Midbrain (tissue), 1 donor: ENCODE data around the gene KLC3.
"Not testable (repeated sequence)": the region's sequence is repeated elsewhere in the genome, so short reads cannot be mapped to it uniquely, and the experiment has no call there.

Source experiments
- DNase-seq: peaks from one replicate; lab custom pipeline; 2025; lab: John Stamatoyannopoulos, UW

KLC3 gene

DNA sequence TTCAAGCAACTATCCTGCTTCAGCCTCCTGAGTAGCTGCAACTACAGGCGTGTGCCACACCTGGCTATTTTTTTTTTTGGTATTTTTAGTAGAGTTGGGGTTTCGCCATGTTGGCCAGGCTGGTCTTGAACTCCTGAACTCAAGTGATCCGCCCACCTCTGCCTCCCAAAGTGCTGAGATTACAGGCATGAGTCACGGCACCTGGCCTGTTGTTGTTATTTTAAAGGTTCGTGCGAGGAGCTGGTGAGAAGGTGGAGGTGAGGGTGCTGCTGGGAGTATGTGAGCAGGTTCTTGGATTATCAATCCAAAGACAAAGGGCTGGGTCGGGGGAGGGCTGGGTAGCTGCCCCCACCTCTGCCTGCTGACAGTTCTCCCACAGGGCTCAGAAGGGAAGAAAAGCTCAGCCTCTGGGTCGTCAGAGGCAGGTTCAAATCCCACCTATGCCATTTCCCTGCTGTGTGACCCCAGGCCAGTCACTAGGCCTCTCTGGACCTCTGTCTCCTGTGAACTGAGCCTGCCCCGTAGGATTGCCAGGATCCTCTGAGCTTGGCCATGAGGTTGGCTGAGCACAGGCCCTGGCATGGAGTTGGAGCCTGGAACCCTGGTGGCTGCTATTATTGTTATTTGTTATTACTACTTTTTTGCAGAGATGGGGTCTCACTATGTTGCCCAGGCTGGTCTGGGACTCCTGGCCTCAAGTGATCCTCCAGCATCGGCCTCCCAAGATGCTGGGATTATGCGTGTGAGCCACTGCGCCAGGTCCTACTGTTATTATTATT, 19.4 kb upstream of the KLC3 start:
- no peak for DNase-seq

DNA sequence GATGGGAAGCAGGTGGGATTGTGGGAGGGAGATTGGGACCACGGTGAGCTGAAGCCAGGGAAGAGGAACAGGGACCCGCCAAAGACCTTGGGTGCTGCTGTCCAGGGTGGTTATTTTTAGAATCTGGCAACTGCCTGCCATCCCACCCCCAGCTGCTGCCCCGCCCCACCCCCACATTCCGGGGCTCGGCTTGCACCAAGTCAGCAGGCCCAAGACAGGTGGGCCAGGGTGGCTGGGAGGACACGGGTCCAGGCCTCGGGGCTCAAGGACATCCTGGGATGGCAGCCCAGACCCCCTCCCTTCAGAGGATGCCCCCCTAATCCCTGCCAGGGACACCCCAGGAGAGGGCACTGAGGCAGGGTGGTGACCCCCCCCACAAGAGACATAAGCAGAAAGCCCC, 18.7 kb upstream of the KLC3 start:
- DNase-seq: no peak

DNA sequence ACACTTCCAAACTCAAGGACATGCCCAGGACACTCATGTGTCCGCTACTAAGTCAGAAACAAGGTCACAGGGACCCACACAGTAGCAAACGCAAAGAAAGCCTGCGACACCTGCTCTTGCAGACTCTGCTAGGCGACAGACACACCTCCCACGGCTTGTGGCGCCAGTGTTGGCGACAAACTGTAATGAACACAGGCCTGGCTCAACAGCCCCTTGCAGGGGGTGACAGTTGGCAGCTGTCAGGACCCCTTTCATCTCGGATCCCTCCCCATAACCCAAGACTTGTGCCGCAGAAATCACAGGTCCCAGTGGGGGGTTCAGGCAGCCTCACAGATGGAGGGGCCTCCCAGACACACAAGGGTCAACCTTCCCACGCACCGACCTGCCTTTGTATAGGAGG, 18.2 kb upstream of the KLC3 start:
- no peak for DNase-seq

DNA sequence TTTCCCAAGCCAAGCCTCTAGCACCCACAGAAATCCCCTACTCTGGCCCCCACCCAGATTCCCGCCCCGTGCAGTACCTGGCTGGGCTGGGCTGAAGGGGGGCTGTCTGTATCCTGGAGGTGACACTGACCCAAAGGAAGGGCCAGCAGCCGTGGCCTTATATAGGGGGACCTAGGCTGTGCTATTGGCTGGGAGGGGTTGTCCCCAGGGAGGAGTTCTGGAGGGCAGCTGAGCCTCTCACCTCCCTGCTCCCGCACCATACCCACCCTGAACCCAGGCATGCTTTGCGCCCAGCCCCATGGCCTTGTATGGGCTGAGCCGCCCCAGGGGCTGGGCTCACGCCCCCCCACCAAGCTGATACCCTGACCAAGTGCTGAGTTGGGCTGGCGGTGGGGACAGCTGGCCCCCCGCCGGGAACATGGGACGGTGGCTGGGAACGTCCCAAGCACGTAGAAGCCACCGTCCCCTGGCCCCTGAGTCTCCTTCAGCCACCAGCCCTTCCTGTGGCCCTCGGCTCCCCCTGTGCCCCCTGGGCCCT, 17.7 kb upstream of the KLC3 start, which contains the start of gene CKM:
Gene CKM (minus strand): TSS at position 132 of the 538 bp plus-strand sequence. CDS start 3,162 bp downstream, outside the sequence.
- no peak for DNase-seq

DNA sequence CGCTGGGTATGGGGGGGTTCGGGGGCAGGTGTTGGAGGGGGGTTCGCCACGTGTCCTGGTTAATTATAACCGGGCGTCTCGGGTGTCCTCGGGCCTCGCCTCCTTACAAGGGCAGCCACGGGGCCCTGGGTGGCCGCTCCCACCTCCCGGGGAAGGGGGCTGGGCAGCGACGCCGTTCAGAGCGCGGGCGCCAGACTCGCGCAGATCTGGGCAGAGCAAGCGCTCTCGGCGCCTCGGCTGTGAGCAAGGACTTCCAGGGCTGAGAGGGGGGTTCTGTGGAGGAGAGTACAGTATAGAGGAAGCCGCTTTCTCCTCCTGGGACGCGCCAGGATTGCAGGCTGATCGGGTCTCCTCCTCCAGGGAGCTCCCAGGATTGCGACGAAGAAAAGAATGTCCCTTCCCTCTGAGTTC, 16.9 kb upstream of the KLC3 start:
- DNase-seq: no peak

DNA sequence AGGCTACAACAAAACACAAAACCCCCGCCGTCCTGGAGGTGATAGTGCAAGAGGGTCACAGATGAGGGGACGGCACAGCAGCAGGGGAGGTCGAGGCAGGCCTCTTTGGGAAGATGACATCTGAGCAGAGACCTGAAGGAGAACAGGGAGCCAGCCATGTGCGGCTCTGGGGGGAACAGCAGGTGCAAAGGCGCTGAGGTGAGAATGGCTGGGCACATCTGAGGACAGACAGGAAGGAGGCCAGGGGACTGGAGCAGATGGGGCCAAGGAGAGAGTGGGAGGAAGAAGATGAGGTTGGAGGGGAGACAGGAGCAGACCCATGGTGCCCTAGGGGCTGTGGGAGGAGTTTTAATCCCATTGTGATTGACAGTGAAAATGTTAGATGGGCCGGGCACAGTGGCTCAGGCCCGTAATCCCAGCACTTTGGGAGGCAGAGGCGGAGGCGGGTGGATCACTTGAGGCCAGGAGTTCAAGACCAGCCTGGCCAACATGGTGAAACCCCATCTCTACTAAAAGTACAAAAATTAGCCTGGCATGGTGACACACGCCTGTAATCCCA, 16.1 kb upstream of the KLC3 start:
- no peak for DNase-seq

DNA sequence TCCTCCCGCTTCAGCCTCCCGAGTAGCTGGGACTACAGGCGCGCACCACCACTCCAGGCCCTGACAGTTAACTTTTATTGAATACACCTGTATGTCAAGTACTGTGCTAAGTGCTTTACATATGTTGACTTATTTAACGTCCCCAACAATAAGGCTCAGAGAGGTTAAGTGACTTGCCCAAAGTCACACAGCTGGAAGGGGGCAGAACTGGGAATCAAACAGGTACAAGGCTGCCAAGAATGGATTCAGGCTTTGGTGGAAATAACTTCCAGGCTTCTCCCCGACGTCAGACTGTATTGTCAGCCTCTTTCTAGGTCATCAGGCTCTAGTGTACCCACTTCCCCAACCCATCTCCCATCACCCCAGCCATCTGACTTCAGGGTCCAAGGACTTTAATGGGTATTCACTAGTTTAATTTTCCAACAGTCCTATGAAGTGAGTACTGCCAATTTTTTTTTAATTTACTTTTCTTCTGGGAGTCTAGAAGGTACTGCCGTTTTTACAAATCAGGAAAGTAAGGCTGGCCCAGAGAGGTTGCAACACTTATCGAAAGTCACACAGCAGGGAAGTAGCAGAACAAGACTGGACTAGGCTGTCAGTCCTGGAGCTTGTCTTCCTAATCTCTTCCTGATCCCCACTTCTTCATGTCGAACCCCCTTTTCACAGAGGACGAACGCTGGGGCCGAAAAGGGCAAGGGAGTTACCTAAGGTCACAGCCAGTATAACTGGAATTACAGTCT, 13.0 kb upstream of the KLC3 start:
- no peak for DNase-seq

DNA sequence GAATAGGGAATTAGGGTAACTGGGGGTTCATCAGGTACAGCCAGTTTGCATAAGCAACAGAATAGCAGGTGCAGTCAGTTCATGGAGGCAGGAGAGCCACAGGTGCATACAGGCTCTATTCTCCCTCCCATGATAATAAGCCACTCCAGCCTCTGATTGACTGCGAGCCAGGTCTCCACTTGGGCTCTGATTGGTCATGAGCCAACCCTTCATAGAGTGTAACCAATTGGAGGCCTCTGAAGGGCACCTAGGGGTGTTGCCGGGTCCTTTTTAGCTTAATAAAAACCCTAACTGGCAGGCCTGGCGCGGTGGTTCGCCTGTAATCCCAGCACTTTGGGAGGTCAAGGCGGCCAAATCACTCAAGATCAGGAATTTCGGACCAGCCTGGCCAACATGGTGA, 9.1 kb upstream of the KLC3 start:
- DNase-seq: no peak

DNA sequence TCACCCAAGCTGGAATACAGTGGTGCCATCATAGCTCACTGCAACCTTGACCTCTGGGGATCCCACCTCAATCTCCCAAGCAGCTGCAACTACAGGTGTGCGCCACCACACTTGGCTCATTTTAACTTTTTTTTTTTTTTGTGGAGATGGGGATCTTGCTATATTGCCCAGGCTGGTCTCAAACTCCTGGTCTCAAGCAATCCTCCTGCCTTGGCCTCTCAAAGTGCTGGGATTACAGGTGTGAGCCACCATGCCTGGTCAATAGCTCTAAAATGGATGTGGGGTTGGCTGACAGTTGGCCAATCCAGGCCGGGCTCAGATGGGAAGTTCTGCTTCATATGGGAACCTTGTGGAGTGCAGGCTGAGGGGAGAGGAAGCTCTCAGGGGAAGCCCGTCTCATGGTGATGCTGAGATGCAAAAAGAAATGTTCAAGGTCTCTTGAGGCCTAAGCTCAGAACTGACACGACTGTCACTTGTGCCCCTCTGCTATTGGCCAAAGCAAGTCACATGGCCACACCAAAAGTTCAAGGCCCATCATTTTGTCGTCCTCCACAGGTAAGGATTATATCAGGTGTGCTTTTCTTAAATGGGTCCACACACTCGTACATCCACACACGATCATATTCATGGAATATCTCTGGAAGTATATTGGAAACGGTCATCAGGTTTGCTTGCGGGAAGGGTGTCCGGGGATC, 6.8 kb upstream of the KLC3 start:
- no peak for DNase-seq

DNA sequence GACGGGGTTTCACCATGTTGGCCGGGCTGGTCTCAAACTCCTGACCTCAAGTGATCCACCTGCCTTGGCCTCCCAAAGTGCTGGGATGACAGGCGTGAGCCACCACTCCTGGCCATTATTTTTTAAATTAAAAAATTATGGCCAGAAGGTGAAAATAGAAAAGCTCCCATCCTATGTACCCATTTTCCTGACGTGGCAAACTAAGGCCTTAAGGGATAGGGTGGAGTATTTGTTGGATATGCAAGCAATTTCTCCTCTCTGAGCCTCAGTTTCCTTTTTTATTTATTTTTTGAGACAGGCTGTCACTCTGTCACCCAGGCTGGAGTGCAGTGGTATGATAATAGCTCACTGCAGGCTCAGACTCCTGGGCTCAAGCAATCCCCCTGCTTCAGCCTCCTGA, 5.7 kb upstream of the KLC3 start:
- not testable (repeated sequence) for DNase-seq

DNA sequence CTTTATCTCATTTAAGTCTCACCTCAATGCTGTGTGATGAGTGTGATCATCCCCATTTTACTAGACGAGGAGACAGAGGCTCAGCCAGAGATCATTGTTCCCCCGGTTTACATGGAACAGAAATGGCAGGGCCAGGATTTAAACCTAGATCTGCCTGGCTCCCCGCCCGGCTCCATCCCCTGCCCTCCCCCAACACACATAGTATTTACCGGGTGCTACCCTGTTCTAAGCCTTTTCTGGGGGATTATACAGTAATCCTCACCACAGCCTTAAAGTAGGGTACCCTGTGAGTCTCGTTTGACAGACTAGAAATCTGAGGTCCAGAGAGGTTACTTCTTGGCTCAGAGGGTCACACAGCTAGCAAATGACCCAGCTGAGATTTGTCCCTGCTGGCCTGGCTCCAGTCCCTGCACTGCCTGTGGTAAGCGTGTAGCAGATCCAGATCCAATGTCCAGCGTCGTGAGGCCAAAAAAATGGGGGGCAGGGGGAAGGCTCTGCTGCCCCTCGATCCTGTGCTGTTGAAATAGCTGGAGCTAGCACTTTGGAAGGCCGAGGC, 3.8 kb upstream of the KLC3 start:
- DNase-seq: no peak

DNA sequence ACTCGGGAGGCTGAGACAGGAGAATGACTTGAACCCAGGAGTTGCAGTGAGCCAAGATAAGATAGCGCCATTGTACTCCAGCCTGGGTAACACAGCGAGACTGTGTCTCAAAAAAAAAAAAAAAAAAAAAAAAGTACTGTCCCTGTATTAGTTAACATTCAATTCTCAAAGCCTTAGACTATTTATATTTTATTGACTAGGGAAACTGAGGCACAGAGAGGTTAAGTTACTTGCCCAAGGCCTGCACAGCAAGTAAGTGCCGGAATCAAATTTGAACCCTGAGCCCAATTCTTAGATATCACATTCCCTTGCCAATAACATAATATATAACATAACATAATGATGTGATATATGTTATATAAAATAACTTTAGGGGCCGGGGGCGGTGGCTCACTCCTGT, 921 bp upstream of the KLC3 start:
- no peak for DNase-seq

DNA sequence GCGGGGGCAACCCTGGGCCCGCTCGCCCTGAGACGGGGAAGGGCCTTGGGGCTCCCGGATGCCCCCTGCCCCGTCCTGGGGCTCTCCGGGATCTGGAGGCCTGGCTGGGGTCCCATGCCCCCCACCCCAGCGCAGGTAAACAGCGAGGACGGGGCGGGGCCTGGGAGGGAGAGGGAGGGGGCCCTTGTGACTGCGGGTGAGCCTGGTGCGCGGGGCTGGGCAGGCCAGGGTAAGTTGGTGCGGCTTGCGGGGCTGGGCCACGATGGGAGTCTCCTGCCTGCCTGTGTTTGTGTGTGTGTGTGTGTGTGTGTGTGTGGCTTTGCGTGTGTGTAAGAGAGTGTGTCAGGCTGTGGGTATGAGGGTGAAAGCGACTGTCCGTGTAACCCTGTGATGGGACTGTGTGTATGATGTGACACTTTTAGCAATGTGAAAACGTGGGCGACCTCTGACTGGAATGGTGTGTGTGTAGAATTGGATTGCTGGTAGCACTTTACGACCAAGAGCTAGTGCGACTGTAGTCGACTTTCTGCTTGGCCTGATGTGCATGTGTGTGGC, 426 bp downstream of the KLC3 start:
- no peak for DNase-seq

DNA sequence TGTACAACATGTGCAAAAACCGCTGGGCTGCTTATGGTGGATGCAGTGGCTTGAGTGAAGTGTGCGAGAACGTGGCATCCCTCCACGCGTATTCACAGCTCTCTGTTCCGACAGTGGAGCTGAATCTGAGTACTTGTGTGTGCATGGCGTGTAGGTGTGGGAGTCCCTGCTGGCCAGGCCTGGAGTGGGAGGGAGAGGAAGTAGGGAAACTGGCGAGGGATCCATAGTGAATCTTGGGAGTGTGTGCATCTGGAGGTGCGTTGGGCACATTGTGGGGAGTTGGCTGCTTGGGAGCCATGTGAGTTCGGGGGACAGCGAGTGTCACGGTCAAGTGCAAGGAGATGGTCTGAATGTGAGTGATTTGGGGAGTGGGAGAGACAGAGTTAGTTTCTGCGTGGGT, 2.4 kb downstream of the KLC3 start:
- no peak for DNase-seq

DNA sequence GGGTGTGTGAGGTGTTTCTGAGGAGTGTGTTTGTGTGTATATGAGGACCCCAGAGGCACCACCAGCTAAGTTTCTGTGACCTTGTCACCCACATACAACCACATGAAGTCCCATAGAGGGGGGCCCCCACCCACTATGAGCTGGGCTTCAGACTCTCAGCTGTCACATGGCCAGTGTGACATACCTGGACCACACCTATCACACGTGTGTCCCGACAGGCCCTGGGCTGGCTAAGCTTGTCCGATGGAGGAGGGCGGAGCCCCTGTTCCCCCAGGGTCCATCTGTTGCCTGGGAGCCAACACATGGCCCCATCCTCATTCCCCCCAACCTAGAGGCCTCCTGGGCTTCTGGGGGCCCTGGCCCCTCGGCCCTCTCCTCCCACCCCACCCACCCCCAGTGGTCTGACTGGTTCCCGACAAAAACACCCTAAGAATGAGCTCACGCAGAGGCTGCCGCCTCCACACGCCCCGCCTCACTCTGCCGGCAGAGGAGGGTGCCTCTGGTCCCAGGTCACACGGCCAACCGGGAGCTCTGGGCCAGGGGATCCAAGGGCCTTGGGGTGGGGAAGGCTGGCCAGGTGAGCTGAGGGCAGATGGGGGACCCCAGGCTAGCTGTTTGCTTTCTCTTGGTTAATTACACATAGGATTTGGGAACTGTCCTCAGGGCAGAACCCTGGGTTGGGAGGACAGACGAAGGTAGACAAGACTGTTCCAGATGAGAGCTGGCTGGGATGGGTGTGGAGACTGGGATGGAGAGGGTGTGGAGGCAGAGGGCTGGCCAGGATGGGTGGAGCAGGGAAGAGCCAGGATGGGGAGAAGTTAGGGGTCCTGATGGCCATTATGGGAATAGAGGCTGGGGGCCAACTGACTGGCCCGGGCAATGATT, 4.3 kb downstream of the KLC3 start:
- DNase-seq: no peak

DNA sequence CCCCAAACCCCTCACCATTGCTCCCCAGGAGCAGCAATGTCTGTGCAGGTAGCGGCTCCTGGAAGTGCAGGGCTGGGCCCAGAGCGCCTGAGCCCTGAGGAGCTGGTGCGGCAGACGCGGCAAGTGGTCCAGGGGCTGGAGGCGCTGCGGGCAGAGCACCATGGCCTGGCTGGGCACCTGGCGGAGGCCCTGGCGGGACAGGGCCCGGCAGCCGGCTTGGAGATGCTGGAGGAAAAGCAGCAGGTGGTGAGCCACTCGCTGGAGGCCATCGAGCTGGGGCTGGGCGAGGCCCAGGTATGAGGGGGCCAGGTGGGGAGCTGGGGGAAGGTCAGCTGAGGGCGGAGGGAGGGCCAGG, 4.9 kb downstream of the KLC3 start:
- no peak for DNase-seq

DNA sequence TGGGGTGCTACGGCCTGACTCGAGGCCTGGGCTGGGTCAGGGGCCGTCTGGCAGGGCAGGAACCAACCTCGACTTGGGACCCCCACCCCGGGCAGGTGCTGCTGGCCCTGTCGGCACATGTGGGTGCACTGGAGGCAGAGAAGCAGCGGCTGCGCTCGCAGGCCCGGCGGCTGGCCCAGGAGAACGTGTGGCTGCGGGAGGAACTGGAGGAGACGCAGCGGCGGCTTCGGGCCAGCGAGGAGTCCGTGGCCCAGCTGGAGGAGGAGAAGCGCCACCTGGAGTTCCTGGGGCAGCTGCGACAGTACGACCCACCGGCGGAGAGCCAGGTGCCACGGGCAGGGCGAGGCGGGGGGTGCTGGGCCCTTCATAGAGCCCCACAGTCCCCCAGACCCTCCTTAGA, 5.9 kb downstream of the KLC3 start:
- no peak for DNase-seq

DNA sequence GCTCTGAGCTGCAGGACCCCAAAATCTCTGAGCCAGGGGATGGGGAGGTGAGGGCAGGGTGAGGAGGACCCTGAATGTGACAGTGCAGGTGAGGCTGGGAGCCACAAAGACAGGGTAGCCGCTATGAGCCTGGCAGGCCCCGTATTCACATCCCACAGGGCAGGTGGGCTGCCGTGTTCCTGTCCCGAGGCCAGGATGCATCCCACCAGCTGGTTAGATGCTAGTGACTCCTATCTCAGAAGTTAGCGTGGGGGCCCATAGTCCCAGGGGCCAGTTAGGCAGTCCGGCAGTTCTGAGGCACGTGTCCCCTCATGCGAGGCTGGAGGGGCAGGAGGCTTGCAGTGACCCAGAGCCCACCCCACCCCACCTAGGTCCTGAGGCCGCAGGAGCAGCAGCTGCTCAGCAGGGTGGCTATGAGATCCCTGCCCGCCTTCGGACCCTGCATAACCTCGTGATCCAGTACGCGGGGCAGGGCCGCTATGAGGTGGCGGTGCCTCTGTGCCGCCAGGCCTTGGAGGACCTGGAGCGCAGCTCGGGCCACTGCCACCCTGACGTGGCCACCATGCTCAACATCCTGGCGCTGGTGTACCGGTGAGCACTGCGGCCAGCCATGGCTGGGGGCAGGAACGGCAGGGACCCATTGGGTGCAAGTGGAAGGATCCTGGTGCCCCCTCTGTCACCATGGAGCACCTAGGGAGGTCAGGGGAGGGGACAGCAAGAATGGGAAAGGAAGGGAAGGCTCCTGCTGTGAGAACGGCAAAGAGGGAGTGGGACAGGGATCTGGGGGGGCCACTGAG, 7.2 kb downstream of the KLC3 start:
- DNase-seq: no peak

DNA sequence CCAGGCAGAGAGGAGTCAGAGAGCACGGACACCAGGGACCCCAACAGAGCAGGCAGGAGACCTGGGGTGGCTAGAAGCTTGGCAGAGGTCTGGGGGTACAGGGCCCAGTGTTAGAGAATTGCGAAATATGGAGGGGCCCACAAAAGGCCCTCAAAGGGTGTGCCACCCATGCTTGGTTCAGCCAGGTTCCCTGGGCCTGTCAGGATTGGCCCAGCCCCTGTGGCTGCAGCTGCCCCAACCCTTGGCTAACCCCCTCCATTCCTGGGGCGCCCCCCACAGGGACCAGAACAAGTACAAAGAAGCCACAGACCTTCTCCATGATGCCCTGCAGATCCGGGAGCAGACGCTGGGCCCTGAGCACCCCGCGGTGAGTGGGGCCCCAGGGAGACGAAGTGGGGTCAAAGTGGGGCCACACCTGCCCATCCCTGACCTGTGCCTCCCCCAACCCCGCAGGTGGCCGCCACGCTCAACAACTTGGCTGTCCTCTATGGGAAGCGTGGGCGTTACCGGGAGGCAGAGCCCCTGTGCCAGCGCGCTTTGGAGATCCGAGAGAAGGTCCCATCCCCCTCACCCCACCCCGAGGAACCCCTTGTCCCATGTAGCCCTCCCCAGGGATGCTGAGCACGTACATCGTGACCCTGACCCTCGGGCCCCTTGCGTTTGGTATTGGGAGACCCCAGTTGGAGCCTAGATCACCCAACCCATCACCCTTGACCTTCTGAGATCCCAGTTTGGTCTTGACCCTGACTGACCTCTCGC, 8.0 kb downstream of the KLC3 start:
- no peak for DNase-seq
